Measurements from ENCODE around the gene C6orf141.

DNA sequence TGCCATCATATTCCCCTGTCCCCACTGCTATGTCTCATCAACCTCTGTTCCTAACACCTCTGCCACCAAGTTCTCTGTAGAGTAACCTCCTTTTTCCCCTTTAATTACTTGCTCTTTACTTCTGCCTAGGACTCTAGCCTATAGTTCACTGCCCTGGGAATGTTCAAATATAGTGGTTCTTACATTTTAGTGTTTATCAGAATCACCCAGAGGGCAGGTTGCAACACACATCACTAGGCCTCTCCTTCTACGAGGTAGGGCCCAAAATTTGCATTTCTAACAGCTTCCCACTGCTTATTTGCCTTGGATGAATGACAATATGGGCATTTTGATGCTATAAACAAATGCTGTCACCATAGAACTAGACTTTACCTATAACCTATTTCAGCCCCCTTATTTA, 23.1 kb upstream of the C6orf141 start:
- TF ChIP-seq ARNTL (CRISPR knock-in tag; IDR thresholded peaks at IDR 0.05) (no peak), ZNF296 (CRISPR knock-in tag; conservative IDR thresholded peaks at IDR 0.05) (no peak), KLF15 (CRISPR knock-in tag; IDR thresholded peaks at IDR 0.05; ENCODE audit: borderline replicate concordance) (no peak), ZNF766 (CRISPR knock-in tag; IDR thresholded peaks at IDR 0.05; ENCODE audit: borderline replicate concordance) (no peak), YEATS2 (CRISPR knock-in tag; IDR thresholded peaks at IDR 0.05; ENCODE audit: borderline replicate concordance) (no peak), TCF7 (IDR thresholded peaks at IDR 0.05; ENCODE audit: low read depth) (no peak), ZFP36 (IDR thresholded peaks at IDR 0.05; ENCODE audit: borderline replicate concordance, low read depth, low read length, partially characterized antibody) (no peak), ZNF550 (CRISPR knock-in tag; IDR thresholded peaks at IDR 0.05; ENCODE audit: borderline replicate concordance) (no peak)
- TF ChIP-seq, protein P1, sequence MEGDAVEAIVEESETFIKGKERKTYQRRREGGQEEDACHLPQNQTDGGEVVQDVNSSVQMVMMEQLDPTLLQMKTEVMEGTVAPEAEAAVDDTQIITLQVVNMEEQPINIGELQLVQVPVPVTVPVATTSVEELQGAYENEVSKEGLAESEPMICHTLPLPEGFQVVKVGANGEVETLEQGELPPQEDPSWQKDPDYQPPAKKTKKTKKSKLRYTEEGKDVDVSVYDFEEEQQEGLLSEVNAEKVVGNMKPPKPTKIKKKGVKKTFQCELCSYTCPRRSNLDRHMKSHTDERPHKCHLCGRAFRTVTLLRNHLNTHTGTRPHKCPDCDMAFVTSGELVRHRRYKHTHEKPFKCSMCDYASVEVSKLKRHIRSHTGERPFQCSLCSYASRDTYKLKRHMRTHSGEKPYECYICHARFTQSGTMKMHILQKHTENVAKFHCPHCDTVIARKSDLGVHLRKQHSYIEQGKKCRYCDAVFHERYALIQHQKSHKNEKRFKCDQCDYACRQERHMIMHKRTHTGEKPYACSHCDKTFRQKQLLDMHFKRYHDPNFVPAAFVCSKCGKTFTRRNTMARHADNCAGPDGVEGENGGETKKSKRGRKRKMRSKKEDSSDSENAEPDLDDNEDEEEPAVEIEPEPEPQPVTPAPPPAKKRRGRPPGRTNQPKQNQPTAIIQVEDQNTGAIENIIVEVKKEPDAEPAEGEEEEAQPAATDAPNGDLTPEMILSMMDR (CRISPR knock-in tag; IDR thresholded peaks at IDR 0.05) = no peak

All from HepG2 (cell line).